Kidney (tissue), 14 donors: ENCODE data around the gene EEIG2. TPM values are rescaled to one million over a fixed set of nuclear protein-coding genes. Genes with fewer than 3 reads are reported as not detected.

ENCODE experiments used
- DNase-seq, 5 donors: peaks; one replicate each; pipeline ENCODE4 v3.0.0-alpha.2; 2013 to 2020
- FAIRE-seq: peaks from 2 replicates; lab custom pipeline; 2012; peaks lifted over from hg19 to GRCh38; lab: Jason Lieb, UNC
- H3K27ac ChIP-seq, 2 donors: one replicate each; pipeline ENCODE4 v1.7.0; 2013; ENCODE audit warnings: low read depth in 2 of 2, low read length in 2 of 2, inconsistent platforms in 1 of 2
- H3K27me3 ChIP-seq: one replicate; pipeline ENCODE4 v1.7.1; 2013; ENCODE audit warnings: low read length, inconsistent platforms; ENCODE audit not compliant: control insufficient read depth, insufficient read depth
- H3K36me3 ChIP-seq, 3 donors: one replicate each; pipeline versions ENCODE4 v1.7.0 to v1.7.1; 2013; ENCODE audit warnings: low read length in 3 of 3, control low read depth in 1 of 3, inconsistent platforms in 1 of 3; ENCODE audit not compliant: insufficient read depth in 3 of 3, control insufficient read depth in 2 of 3
- H3K4me1 ChIP-seq, 3 donors: one replicate each; pipeline versions ENCODE4 v1.7.0 to v1.7.1; 2013; ENCODE audit warnings: low read length in 3 of 3, inconsistent platforms in 1 of 3, low read depth in 1 of 3; ENCODE audit not compliant: control insufficient read depth in 2 of 3, insufficient read depth in 2 of 3
- H3K4me3 ChIP-seq, 3 donors: one replicate each; pipeline versions ENCODE4 v1.7.0 to v1.8.1; 2013; ENCODE audit warnings: low read length in 3 of 3, control low read depth in 1 of 3, inconsistent platforms in 1 of 3
- H3K9ac ChIP-seq, 3 donors: one replicate each; pipeline versions ENCODE4 v1.7.0 to v1.7.1; 2013; ENCODE audit warnings: low read length in 3 of 3, control low read depth in 1 of 3, inconsistent platforms in 1 of 3
- H3K9me3 ChIP-seq, 3 donors: one replicate each; pipeline versions ENCODE4 v1.7.0 to v1.7.1; 2013; ENCODE audit warnings: low read length in 3 of 3, control low read depth in 1 of 3, inconsistent platforms in 1 of 3; ENCODE audit not compliant: control insufficient read depth in 2 of 3, insufficient read depth in 1 of 3
- CTCF ChIP-seq: IDR thresholded peaks from 3 replicates; pipeline ENCODE4 v1.5.1; 2012; ENCODE audit warnings: mild to moderate bottlenecking, moderate library complexity, borderline replicate concordance; ENCODE audit not compliant: insufficient read depth; ENCODE audit errors: extremely low read depth
- intact Hi-C: fragments of 100-400 bp; cut with DNase I; formaldehyde crosslinking; loops from one replicate; pipeline ENCODE4 v1.11.1; 2022
- polyA plus RNA-seq: library from polyadenylated mRNA; stranded (reverse); fragments of 350-450 nt; fragmentation: Illumina TruSeq; extraction: RNeasy Lipid Tissue Mini Kit (QIAGEN cat#74804); gene quantifications from one replicate; pipeline ENCODE4 v1.2.3, GENCODE V29; 2014; ENCODE audit warnings: low read depth, low replicate concordance; ENCODE audit not compliant: insufficient read depth
- total RNA-seq: library from RNA; stranded (reverse); fragmentation: NEBNext Ultra II Directional; extraction: Animal tissue kit (Norgen Biotek cat#: 25700); gene quantifications from one replicate; pipeline ENCODE4 v1.2.1, GENCODE V29; 2021
- donor health status: control.
- donor health status: control.
- donor health status: control.
- donor health status: control.
- donor health status: control.
- donor health status: DM: yes; HTN: yes; CAD: no.
- donor health status: Normal renal cell carcinoma (clear cell type).

The EEIG2 gene
- total and polyA plus RNA-seq, 2 donors from 2014 or later: 1.7 to 8.3 TPM

- intact Hi-C loops: no loop called here
- no peaks in the 10 kb centered on the region for H3K9me3 ChIP-seq
- no peak for FAIRE-seq
- H3K9ac ChIP-seq: no peak overlapping the region
- no peak for TF ChIP-seq CTCF
- H3K4me3 ChIP-seq: no peak overlapping the region
- H3K27ac ChIP-seq: no peak overlapping the region
- no peak for DNase-seq
- H3K36me3 ChIP-seq: no peaks in the 10 kb centered on the region
- no peaks in the 10 kb centered on the region for H3K27me3 ChIP-seq
- peaks cover 0 to 3% (median 0%) of the 10 kb centered on the region in 3 donors for H3K4me1 ChIP-seq
Measured at GRCh38 chr1:108556066-108556465, 3.8 kb upstream of the EEIG2 start.

GRCh38 chr1:108556499-108556898, 3.4 kb upstream of the EEIG2 start:
- Histone ChIP-seq H3K36me3 (no peaks in the 10 kb centered on the region), H3K4me3 (no peak overlapping the region)
- FAIRE-seq: no peak

GRCh38 chr1:108557296-108557695, 2.6 kb upstream of the EEIG2 start:
- no peaks in the 10 kb centered on the region for H3K27me3 ChIP-seq
- H3K4me1 ChIP-seq: peaks cover 0 to 4% (median 2%) of the 10 kb centered on the region in 3 donors
- no peak for DNase-seq
- H3K9ac ChIP-seq: no peak overlapping the region
- no peaks in the 10 kb centered on the region for H3K36me3 ChIP-seq
- no peak overlapping the region for H3K4me3 ChIP-seq
- TF ChIP-seq CTCF: no peak
- intact Hi-C loops: no loop called here
- FAIRE-seq: no peak
- no peak overlapping the region for H3K27ac ChIP-seq
- no peaks in the 10 kb centered on the region for H3K9me3 ChIP-seq

More at GRCh38 chr1:108556499-108556898, 3.4 kb upstream of the EEIG2 start:
- H3K9ac ChIP-seq: no peak overlapping the region
- no peak for TF ChIP-seq CTCF
- no peak for DNase-seq
- H3K27me3 ChIP-seq: no peaks in the 10 kb centered on the region
- peak overlapping the region in 1 of 2 donors; percentile 42 for H3K27ac ChIP-seq
- H3K9me3 ChIP-seq: no peaks in the 10 kb centered on the region
- peaks cover 0 to 4% (median 0%) of the 10 kb centered on the region in 3 donors for H3K4me1 ChIP-seq
- intact Hi-C loops: no loop called here
